EL (cell line): ENCODE results near the gene ST8SIA5.

Source experiments
- DNase-seq: peaks from one replicate; pipeline ENCODE4 v3.0.0-alpha.2; 2016

The ST8SIA5 gene

DNA sequence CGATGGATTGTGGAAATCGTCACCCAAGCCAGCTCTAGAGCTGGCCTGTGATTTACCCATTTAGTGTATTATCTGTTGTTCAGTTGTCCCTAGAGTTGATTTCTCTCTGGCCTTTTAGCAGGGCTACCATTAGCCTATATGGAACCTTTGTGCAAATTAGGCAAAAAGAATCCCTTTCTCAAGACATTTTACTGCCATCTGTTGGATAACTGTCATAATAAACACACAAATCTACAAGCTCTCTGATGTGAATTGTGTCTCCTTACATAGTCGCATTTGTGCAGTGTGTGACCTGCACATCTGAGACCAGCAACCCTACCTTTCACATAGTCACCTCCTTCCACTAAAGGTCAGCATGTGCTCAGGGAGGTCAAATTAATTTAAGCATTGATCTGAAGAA, 133.9 kb downstream of the ST8SIA5 start:
- DNase-seq, result no peak

DNA sequence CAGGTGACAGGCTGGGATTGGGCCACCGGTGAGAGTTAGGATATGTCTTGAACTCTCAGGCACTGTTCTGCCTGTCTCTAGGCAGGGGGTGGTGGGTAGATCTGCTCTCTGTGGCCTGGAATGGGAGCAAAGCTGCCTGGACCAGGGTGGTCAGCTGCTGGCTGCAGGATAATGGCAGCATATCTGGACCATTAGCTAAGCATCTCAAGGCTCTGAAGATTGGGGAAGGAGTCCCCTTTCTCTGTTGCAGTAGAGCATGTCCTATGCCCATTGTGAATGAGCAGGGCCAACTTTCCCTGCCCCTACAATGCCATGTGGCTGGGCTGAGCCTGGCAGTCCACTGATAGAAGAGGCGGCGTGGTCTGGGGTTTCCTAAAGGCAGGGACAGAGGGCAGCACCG, 134.4 kb downstream of the ST8SIA5 start:
- DNase-seq, result no peak

GRCh38 chr18:46621871-46622270, 135.0 kb downstream of the ST8SIA5 start:
- DNase-seq, result no peak

DNA sequence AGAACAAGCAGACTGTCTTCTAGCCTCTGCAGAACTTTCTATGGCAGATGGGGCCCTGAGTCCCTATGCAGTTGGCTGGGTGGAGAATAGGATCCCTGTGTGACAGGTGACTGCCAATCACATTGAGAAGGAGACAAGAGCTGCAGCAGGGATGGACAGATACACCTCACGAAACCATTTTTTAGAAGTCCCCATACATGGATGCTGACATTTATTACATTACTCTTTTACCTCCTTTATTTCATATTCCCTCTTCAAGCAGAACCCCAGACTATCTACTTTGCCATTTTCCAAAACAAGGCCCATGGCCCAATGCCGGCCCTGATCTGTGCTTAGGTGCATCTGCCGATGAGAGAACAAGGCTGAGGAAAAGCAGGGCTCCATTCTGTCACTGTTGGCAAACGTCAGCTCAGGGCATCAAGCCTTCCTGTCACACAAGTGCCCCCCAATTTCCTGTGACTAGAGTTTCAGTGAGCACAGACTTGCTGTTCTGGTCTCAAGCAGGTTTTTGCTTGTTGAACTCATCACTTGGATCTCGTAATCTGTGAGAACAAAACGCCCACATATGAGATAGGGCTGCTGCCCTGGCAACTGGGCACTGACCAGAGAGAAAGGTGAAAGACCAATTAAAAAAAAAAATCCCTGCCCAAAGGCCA, 135.6 kb downstream of the ST8SIA5 start:
- no peak for DNase-seq

GRCh38 chr18:46619559-46619958, 137.3 kb downstream of the ST8SIA5 start:
- no peak for DNase-seq
